HepG2 (cell line): ENCODE data around the gene TESK1. TPM values are rescaled to one million over a fixed set of nuclear protein-coding genes. Genes with fewer than 3 reads are reported as not detected.

Experiments used
- ATAC-seq: fragments of 200-7000 bp; cut with Tn5 transposase; 3 replicates; pipeline ENCODE4 v1.9.1; 2020; ENCODE audit warnings: mild to moderate bottlenecking, moderate library complexity
- BruUV-seq: library from RNA; stranded (reverse); fragments of 400-500 nt; replicated peaks from 2 replicates; lab custom pipeline; 2021; lab: Mats Ljungman, UMichigan
- CTCF ChIA-PET: fragments of 300-600 bp; formaldehyde crosslinking; extraction: SDS; loops from one replicate; lab custom pipeline; 2021; ENCODE audit warnings: low total read pairs, inconsistent platforms, low intra/inter-chr PET ratio; lab: Yijun Ruan, JAX
- POLR2A ChIA-PET: fragments of 350-600 bp; sonication (Branson Sonifier 250); formaldehyde crosslinking; loops from one replicate; lab custom pipeline; 2020; ENCODE audit warnings: antibody characterized with exemption, inconsistent platforms; lab: Yijun Ruan, JAX
- DNase-seq: peaks from one replicate; pipeline ENCODE4 v3.0.0-alpha.2; 2015; ENCODE audit warnings: low spot score
- FAIRE-seq: peaks from 3 replicates; lab custom pipeline; 2011; peaks lifted over from hg19 to GRCh38; lab: Jason Lieb, UNC
- H2AFZ ChIP-seq: one replicate; pipeline ENCODE4 v1.6.1; 2011; ENCODE audit warnings: low read length, inconsistent platforms
- H3K27ac ChIP-seq: fragments of 300-600 bp; 3 replicates; pipeline ENCODE4 v1.8.0; 2011; ENCODE audit warnings: mixed run types, mild to moderate bottlenecking, mixed read lengths, low read length, inconsistent platforms; ENCODE audit not compliant: insufficient read depth; ENCODE audit errors: extremely low read length
- H3K27me3 ChIP-seq, 2 experiments: fragments of 200-600 bp in 1 of 2; 2 replicates in 1 of 2; 3 replicates in 1 of 2; pipeline versions ENCODE4 v1.6.0 to v1.8.0; 2011; ENCODE audit warnings: low read length in 2 of 2, mild to moderate bottlenecking in 2 of 2, moderate library complexity in 2 of 2, inconsistent platforms in 1 of 2; ENCODE audit not compliant: insufficient read depth in 2 of 2, control insufficient read depth in 1 of 2
- H3K36me3 ChIP-seq, 2 experiments: fragments of 200-600 bp in 1 of 2; replicated peaks in 1 of 2; 2 replicates in 1 of 2; 3 replicates in 1 of 2; pipeline versions ENCODE4 v1.5.1 to v1.8.0; 2011; ENCODE audit warnings: low read length in 2 of 2, inconsistent platforms in 1 of 2; ENCODE audit not compliant: insufficient read depth in 2 of 2, control insufficient read depth in 1 of 2
- H3K4me1 ChIP-seq: 2 replicates; pipeline ENCODE4 v1.5.1; 2012; ENCODE audit warnings: low read length, inconsistent platforms; ENCODE audit not compliant: insufficient read depth
- H3K4me2 ChIP-seq: 2 replicates; pipeline ENCODE4 v1.6.0; 2011; ENCODE audit warnings: low read depth, low read length, inconsistent platforms
- H3K4me3 ChIP-seq, 3 experiments: fragments of 200-600 bp in 1 of 3; sonication (generic), shearing (Covaris generic) in 1 of 3; replicated peaks in 1 of 3; 2 replicates each; pipeline ENCODE4 v1.5.1; 2011 to 2016; ENCODE audit warnings: low read length in 3 of 3, inconsistent platforms in 2 of 3, low read depth in 2 of 3, mild to moderate bottlenecking in 2 of 3, control low read depth in 1 of 3, mixed read lengths in 1 of 3; ENCODE audit not compliant: insufficient read depth in 1 of 3
- H3K79me2 ChIP-seq: one replicate; pipeline ENCODE4 v1.6.1; 2011; ENCODE audit warnings: low read length, inconsistent platforms; ENCODE audit not compliant: insufficient read depth
- H3K9ac ChIP-seq: 2 replicates; pipeline ENCODE4 v1.6.0; 2011; ENCODE audit warnings: mild to moderate bottlenecking, low read depth, low read length, inconsistent platforms; ENCODE audit not compliant: insufficient read depth
- H3K9me3 ChIP-seq: 2 replicates; pipeline ENCODE4 v1.5.1; 2012; ENCODE audit warnings: mild to moderate bottlenecking, low read length
- H4K20me1 ChIP-seq: 2 replicates; pipeline ENCODE4 v1.6.0; 2011; ENCODE audit warnings: inconsistent platforms, mild to moderate bottlenecking, low read length, moderate library complexity; ENCODE audit not compliant: insufficient read depth
- CCAR2 ChIP-seq: fragments of 200-400 bp; formaldehyde crosslinking; optimal IDR thresholded peaks from 2 replicates; pipeline ENCODE3; 2018; ENCODE audit warnings: low read depth, mild to moderate bottlenecking, low read length, moderate library complexity
- CENPBD1 ChIP-seq: sonication (generic); formaldehyde crosslinking; IDR thresholded peaks from 2 replicates; pipeline ENCODE4 v1.8.0; 2022; ENCODE audit warnings: missing genetic modification reagents, low read depth, mild to moderate bottlenecking, borderline replicate concordance
- MED13 ChIP-seq: sonication (generic); formaldehyde crosslinking; IDR thresholded peaks from 2 replicates; pipeline ENCODE4 v1.5.0; 2020; ENCODE audit warnings: missing genetic modification reagents
- NCOR1 ChIP-seq: fragments of 200-600 bp; sonication (generic); IDR thresholded peaks from 2 replicates; pipeline ENCODE4 v1.7.0; 2017; ENCODE audit warnings: antibody characterized with exemption, low read length, borderline replicate concordance
- SRY ChIP-seq: sonication (generic); formaldehyde crosslinking; IDR thresholded peaks from 2 replicates; pipeline ENCODE4 v1.8.0; 2022; ENCODE audit warnings: mild to moderate bottlenecking, missing genetic modification reagents
- ZBTB1 ChIP-seq: sonication (generic); formaldehyde crosslinking; IDR thresholded peaks from 2 replicates; pipeline ENCODE4 v1.4.0; 2020; ENCODE audit warnings: missing genetic modification reagents, borderline replicate concordance
- ZFX ChIP-seq: sonication (generic); formaldehyde crosslinking; IDR thresholded peaks from 2 replicates; pipeline ENCODE4 v1.4.0; 2020; ENCODE audit warnings: mild to moderate bottlenecking, low read depth, missing genetic modification reagents, moderate library complexity
- ZGPAT ChIP-seq: IDR thresholded peaks from 2 replicates; pipeline ENCODE4 v1.6.1; 2016; ENCODE audit warnings: mild to moderate bottlenecking
- ZNF24 ChIP-seq: fragments of 450-650 bp; IDR thresholded peaks from 2 replicates; pipeline ENCODE4 v1.6.1; 2017; ENCODE audit warnings: antibody characterized with exemption, mild to moderate bottlenecking
- ZNF788 ChIP-seq: sonication (generic); formaldehyde crosslinking; IDR thresholded peaks from 2 replicates; pipeline ENCODE4 v1.5.0; 2020; ENCODE audit warnings: mild to moderate bottlenecking, missing genetic modification reagents, borderline replicate concordance
- ZSCAN29 ChIP-seq: sonication (generic); formaldehyde crosslinking; conservative IDR thresholded peaks from 2 replicates; pipeline ENCODE4 v1.4.0; 2020; ENCODE audit warnings: mild to moderate bottlenecking, missing genetic modification reagents
- WGBS: methylation state at CpG from one replicate; pipeline ENCODE4 v1.1.6; 2017; ENCODE audit warnings: low lambda C conversion rate; 5-methylcytosine and 5-hydroxymethylcytosine counted together
- in situ Hi-C: cut with HindIII; loops from 2 replicates; pipeline ENCODE4 v1.10.0; 2017; ENCODE audit warnings: low pct_unique_long_range_greater_than_20kb; ENCODE audit not compliant: extremely low pct_ligation_motif_present
- intact Hi-C: fragments of 100-400 bp; cut with micrococcal nuclease; formaldehyde crosslinking; loops from one replicate; pipeline ENCODE4 v1.10.0; 2022; ENCODE audit not compliant: unreplicated experiment
- polyA plus RNA-seq, 8 experiments: library from polyadenylated mRNA; depleted of rRNA in 3 of 8; stranded (reverse) in 7 of 8; unstranded in 1 of 8; fragments of >200 nt; fragmentation: Illumina TruSeq in 4 of 8; extraction: Trizol in 4 of 8; gene quantifications; 2 replicates each; pipeline versions ENCODE4 v1.2.1 to v1.2.3, GENCODE V29; 2011 to 2016; ENCODE audit warnings: low read depth in 4 of 8, missing spikeins in 1 of 8, mixed read lengths in 1 of 8; ENCODE audit not compliant: insufficient read depth in 1 of 8
- total RNA-seq, 5 experiments: library from RNA; depleted of rRNA; stranded (reverse); fragments of >200 nt; fragmentation: Illumina TruSeq; extraction: Trizol; gene quantifications; 2 replicates each; pipeline ENCODE4 v1.2.3, GENCODE V29; 2016; ENCODE audit warnings: low read depth in 1 of 5

The TESK1 gene
- total and polyA plus RNA-seq, 2 of the 13 experiments (the other 11 are each of a cell fraction or from before 2014, with no cell fraction given), result 7.3 to 13.6 TPM

DNA sequence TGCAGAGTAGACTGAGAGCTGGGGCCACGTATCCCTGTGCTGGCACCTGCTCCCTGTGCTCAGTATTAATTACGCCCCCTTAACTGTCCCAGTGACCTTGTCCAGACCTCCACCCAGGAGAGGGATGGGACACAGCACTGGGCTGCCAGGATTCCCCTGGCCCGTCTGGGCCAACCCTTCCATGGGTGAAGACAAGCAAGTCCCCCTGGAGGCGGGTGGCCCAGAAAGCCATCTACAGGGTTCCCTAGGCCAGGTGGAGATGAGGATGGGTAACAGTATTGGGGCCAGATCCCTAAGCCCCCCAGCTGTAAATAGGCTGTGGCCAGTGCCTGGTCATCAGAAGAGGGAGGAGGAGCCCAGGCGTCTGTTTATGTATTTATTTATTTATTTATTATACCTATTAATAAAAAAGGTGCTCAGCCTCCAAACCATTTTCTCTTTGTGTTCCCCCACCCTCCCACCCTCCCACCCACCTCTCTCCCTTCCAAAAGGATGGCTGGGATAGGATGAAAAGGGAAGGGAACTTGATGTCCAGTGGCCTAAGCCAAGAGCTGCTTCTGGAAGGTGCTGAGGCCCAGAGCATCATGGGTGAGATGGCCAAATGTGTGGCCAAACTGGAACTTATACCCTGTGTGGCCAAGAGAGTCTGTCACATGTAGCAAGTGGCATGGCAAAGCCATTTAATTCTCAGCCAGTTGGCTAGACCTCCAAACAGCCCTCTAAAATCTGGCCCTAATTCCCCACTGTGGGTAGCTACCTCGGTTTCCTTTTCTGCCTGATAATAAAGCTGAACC, 43.4 kb upstream of the TESK1 start:
- FAIRE-seq (no peak), DNase-seq (no peak), ATAC-seq (no peak)
- WGBS, result 100% methylated on average over 3 of the region's 6 CpGs
- Histone ChIP-seq H4K20me1 (no peaks in the 10 kb centered on the region), H3K4me3 (no peak overlapping the region), H3K4me2 (no peak overlapping the region), H3K4me1 (peaks cover 14% of the 10 kb centered on the region), H3K27me3 (no peaks in the 10 kb centered on the region), H3K9me3 (no peaks in the 10 kb centered on the region), H3K27ac (no peak overlapping the region), H3K9ac (no peak overlapping the region), H2AFZ (no peak overlapping the region), H3K79me2 (no peaks in the 10 kb centered on the region), H3K36me3 (peaks cover 0 to 7% of the 10 kb centered on the region in 2 experiments; a peak in 4 of 5 replicates)
- ChIA-PET POLR2A (no interaction called here), CTCF (no interaction called here)
- in situ Hi-C loops, result loop anchor here (5.0 kb wide), 1 partner anchor 36 kb away; no protein-coding TSS in a partner anchor
- no peak for TF ChIP-seq ZNF24
- no peak for TF ChIP-seq SRY (CRISPR knock-in tag)
- TF ChIP-seq ZFX (CRISPR knock-in tag), result no peak
- TF ChIP-seq ZGPAT, result no peak
- TF ChIP-seq ZNF788, result no peak
- TF ChIP-seq NCOR1, result no peak
- no peak for TF ChIP-seq ZSCAN29 (CRISPR knock-in tag)
- no peak for TF ChIP-seq CENPBD1 (CRISPR knock-in tag)
- no peak for TF ChIP-seq ZBTB1
- no peak for TF ChIP-seq CCAR2
- TF ChIP-seq MED13 (CRISPR knock-in tag), result no peak
- no TSS peak for BruUV-seq
- intact Hi-C loops, result loop anchor here (5.0 kb wide), 1 partner anchor 36 kb away; no protein-coding TSS in a partner anchor
